DND-41 (cell line): ENCODE results near the gene PSRC1.

ENCODE experiments used
- CTCF ChIP-seq: IDR thresholded peaks from 2 replicates; pipeline ENCODE4 v1.5.1; 2012; ENCODE audit warnings: borderline replicate concordance, low read length, moderate library complexity, mild to moderate bottlenecking; ENCODE audit not compliant: poor library complexity, severe bottlenecking; ENCODE audit errors: extremely low read depth
- EZH2 ChIP-seq: IDR thresholded peaks from 3 replicates; pipeline ENCODE4 v1.6.1; 2012; ENCODE audit warnings: borderline replicate concordance, low read depth, mild to moderate bottlenecking, moderate library complexity, low read length, inconsistent platforms; ENCODE audit not compliant: severe bottlenecking

- no peak for TF ChIP-seq CTCF
- TF ChIP-seq EZH2 = no peak
Measured at GRCh38 chr1:109258481-109259466, 24.2 kb downstream of the PSRC1 start.
